Upper lobe of left lung (tissue), 4 donors: ENCODE measurements around the gene GMCL2.

Experiments
- CTCF ChIP-seq, 6 experiments: fragments of 450-650 bp in 4 of 6; fragments of 200-600 bp in 2 of 6; sonication (generic) in 2 of 6; IDR thresholded peaks; one replicate each; pipeline ENCODE4 v1.5.1; 2016 to 2019; ENCODE audit warnings: antibody characterized with exemption in 6 of 6
- POLR2A ChIP-seq, 4 donors: fragments of 450-650 bp; IDR thresholded peaks; one replicate each; pipeline ENCODE4 v1.5.1; 2016 to 2017; ENCODE audit warnings: antibody characterized with exemption in 4 of 4, mild to moderate bottlenecking in 2 of 4

DNA sequence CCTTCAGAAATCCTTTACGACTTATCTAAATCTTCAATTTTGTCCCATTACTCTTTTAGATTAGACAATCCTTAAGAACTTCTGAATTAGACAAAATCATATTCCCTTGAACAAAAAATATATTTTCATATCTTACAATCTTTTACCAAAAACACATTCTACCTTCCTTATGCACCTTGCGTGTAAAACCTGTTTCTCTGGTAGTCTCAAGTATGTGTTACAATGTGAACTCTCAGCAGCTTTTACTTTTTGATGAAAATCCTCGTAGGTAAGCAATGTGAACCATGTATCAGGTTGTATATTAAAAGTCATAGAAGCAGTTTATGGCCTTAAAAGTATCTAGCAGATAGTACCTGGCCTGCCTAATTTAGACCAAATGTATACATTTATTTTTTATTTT, 12.7 kb downstream of the GMCL2 start:
- TF ChIP-seq POLR2A (IDR thresholded peaks at IDR 0.05), result no peak
- no peak for TF ChIP-seq CTCF (IDR thresholded peaks at IDR 0.05)
